Skeletal muscle cell (primary cell): ENCODE data around the gene ZNF804A.
"Not testable (repeated sequence)": the region's sequence is repeated elsewhere in the genome, so short reads cannot be mapped to it uniquely, and the experiment has no call there.

ENCODE experiments used
- DNase-seq: peaks from one replicate; pipeline ENCODE4 v3.0.0-alpha.2; 2010; ENCODE audit warnings: low read depth
- H3K4me3 ChIP-seq: 2 replicates; pipeline ENCODE4 v1.5.1; 2011; ENCODE audit warnings: low read depth, mild to moderate bottlenecking, control low read depth, low read length, moderate library complexity

ZNF804A gene

DNA sequence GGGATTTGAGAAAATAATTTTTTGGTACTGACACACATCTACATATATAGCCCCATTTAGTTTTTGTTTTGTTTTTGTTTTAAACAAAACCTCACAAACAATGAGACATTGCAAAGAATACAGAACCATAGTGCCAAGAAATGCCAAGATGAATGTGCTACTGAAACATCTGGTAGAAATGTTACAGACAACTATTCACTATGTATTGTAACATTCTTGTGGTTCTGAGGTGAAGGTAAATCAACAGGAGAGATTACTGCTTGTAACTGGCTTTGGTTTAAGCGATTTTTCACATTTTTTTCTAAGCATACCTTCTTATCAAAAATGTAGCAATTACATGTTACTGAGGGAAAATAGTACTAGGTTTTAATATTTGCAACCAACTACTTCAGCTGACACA is 281.3 kb downstream of the ZNF804A start:
- H3K4me3 ChIP-seq: no peak overlapping the region
- no peak for DNase-seq

DNA sequence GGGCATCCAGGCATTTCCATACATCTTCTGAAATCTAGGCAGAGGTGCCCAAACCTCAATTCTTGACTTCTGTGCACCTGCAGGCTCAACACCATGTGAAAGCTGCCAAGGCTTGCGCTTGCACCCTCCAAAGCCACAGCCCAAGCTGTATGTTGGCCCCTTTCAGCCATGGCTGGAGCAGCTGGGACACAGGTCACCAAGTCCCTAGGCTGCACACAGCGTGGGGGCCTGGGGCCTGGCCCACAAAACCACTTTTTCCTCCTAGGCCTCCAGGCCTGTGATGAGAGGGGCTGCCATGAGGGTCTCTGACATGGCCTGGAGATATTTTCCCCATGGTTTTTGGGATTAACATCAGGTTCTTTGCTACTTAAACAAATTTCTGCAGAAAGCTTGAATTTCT is 288.3 kb downstream of the ZNF804A start:
- DNase-seq, H3K4me3 ChIP-seq: not testable (repeated sequence)

DNA sequence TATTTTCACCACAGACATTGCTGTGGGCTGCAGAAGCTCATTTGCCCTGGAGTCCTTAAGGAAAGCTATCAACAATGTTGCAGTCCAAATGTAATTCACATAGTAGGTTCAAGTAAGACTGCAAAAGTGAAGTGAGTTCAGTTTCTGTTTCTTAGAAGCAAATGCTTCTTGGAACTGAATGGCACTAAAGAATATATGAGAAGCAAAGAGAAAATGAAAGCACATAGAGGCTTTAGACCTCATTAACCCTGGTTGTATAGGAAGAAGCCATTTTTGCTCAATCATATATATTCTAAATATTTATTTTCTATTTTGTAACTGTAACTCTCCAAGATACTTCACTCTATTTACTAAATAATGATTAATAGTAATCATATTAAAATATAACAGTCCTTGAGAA is 292.0 kb downstream of the ZNF804A start:
- no peak overlapping the region for H3K4me3 ChIP-seq
- DNase-seq: no peak

DNA sequence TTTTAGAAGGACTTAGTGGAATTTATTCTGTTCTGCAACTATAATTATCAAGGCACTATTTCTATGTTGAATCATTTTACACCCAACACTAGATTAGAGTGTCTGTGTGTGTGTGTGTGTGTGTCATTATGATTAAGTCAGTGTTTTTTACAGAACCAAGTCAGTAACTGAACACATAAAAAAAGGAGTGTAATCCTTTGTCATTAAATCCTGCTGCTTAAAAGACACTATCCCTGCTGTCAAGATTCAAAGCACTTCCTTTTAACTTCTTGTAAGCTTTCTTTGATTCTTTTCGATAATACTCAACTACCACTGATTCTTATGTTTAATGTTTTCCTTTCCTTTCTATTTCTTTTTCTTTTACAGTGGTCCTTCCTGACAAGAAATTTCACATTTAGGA is 306.7 kb downstream of the ZNF804A start:
- no peak for DNase-seq
- H3K4me3 ChIP-seq: no peak overlapping the region

DNA sequence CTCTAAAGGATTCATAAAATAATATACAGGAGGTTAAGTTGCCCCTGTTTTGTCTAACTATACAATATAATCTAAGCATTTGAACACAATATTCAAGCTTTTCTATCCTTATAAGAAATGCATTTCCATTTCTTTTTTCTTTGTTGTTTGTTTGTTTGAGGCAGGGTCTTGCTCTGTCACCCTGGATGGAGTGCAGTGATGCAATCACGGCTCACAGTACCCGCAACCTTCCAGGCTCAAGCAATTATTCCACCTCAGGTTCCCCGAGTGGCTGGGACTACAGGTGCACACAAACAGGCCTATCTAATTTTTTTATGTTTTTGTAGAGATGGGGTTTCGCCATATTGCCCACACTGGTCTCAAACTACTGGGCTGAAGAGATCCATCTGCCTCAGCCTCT is 307.8 kb downstream of the ZNF804A start:
- H3K4me3 ChIP-seq: no peak overlapping the region
- no peak for DNase-seq

DNA sequence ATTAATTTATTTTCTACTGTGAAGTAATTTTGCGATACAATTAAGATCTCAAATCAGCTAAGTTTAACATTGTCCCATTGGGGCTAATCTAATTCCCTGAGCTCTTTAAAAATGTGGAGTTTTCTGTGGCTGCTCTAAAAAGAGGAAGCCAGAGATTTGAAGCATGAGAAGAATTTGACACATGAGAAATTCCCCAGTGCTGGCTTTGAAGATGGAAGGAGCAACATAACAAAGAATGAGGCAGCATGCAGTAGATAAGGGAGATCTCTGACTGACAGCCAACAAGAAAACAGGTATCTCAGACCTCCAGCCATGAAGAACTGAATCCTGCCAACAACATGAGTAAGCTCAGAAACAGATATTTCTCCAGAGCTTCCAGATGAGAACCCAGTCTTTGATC is 308.4 kb downstream of the ZNF804A start:
- DNase-seq: no peak
- no peak overlapping the region for H3K4me3 ChIP-seq

DNA sequence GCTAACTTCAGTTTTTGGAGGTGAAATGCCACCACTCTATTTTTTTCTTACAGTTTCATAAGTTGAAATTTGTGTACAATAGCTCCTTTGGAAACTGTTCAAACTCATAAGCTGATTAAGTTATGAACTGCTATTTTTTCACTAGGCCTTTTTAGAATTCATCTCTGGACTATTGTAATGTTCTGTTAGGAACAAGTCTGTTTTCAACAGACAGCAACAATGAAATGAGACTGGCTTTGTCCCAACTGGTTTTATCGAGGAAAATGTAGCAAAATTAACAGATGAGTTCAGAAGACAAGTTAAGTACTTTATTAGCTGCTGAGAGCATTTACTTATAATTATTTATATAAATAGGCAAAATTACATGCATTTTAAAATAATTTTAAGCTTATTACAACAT is 310.6 kb downstream of the ZNF804A start:
- no peak for DNase-seq
- no peak overlapping the region for H3K4me3 ChIP-seq

DNA sequence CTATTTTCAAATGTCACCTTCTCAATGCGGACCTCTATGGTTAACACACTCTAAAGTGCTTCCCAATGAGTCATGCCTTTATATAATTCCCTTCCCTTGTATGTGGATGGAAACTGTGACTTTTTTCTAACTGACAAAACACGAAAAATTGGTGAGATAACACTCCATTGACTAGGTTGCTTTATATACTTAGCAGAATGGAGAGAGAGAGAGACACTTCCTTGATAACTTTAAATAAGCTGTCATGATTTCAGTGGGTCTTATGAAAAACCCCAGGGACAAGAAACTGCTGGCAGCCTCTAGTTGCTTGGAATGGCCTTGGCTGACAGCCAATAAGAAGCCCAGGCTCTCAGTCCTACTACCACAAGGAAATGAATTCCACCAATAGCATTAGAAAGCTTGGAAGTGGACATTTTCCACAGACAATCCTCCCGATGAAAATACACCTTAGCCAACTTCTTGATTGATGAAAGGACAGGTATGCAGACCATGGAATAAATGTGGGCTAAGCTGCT is 322.2 kb downstream of the ZNF804A start:
- H3K4me3 ChIP-seq: no peak overlapping the region
- no peak for DNase-seq

DNA sequence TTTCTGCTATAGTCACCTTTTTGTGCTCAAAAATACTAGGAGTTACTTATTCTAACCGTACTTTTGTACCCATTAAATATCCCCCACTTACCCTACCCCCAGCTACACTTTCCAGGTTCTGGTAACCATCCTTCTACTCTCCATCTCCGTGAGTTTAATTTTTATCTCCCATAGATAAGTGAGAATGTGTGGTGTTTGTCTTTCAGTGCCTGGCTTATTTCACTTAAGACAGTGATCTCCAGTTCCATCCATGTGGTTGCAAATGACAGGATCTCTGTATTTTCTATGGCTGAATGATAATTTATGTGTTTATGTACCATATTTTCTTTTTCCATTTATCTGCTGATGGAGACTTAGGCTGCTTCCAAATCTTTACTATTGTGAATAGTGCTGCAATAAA is 323.3 kb downstream of the ZNF804A start:
- H3K4me3 ChIP-seq: no peak overlapping the region
- DNase-seq: no peak

DNA sequence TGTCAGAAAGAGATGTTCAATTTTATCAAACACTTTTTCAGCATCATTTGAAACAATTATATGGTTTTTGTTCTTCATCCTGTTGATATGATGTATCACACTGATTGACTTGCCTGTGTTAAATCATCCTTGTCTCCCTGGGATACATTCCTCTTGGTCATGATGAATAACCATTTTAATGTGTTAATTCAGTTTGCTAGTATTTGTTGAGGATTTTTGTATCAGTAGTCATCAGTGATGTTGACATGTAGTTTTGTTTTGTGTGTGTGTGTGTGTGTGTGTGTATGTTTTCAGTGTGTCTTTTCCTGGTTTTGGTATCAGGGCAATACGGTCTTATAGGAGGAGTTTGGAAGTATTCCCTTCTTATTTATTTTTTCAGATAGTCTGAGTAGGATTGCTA is 325.4 kb downstream of the ZNF804A start:
- no peak overlapping the region for H3K4me3 ChIP-seq
- DNase-seq: no peak

DNA sequence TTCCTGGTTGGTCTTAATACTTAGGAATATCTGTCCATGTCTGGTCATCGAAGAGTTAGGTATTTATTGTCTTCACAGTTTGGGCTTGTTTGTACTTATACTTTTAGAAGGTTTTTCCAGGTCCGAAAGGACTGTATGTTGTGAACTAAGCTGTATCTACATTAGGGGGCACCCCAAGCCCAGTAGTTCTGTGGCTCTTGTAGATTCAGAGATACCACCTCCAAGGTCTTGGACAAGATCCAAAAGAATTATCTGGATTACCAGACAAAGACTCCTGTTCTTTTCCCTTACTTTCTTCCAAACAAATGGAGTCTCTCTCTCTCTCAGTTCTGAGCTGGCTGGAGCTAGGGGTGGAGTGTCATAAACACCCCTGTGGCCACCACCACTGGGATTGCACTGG is 328.7 kb downstream of the ZNF804A start:
- H3K4me3 ChIP-seq: no peak overlapping the region
- DNase-seq: no peak

DNA sequence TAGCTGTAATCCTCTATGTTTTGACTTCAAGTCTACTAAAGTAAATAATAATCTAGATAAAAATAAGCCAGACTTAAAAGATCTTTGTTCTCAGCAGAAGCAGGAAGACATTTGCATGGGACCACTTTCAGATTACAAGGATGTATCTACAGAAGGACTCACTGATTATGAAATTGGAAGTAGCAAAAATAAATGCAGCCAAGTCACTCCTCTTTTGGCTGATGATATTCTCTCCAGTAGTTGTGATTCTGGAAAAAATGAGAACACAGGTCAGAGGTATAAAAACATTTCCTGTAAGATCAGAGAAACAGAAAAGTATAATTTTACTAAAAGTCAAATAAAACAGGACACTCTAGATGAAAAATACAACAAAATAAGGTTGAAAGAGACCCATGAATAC is 338.4 kb downstream of the ZNF804A start:
- no peak for DNase-seq
- no peak overlapping the region for H3K4me3 ChIP-seq

DNA sequence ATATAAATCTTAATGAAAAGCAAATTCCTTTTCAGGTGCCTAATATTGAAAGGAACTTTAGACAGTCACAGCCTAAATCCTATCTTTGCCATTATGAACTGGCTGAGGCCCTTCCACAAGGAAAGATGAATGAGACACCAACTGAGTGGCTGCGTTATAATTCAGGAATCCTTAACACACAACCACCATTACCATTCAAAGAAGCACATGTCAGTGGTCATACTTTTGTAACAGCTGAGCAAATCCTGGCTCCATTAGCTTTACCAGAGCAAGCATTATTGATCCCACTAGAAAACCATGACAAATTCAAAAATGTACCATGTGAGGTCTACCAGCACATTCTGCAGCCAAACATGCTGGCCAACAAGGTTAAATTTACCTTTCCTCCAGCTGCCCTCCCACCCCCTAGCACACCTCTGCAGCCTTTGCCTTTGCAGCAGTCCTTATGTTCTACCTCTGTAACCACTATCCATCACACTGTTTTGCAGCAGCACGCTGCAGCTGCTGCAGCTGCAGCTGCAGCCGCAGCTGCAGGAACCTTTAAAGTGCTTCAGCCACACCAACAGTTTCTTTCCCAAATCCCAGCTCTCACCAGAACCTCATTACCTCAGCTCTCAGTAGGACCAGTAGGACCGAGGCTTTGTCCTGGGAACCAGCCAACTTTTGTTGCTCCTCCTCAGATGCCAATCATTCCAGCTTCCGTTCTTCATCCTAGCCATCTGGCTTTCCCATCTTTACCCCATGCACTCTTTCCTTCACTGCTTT is 340.1 kb downstream of the ZNF804A start:
- peak; percentile 15 for DNase-seq

DNA sequence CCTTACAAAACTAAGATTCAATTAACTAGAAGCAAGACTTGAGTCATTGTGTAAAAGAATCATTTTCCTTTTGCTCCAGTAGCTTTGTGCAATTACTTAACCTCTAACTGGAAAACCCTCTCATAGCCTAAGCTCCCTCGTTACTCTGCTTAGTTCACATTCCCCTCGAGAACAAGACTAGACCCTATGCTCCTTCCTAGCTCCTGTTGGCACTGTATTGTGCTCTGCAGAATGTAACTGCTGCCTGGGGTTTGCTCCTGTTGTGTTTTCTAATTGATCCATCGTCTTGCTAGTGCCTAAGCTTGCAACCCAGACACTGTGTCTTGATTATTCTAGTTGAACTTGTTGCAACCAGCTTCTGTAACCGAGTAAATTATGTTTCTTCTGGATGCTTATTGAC is 347.0 kb downstream of the ZNF804A start:
- H3K4me3 ChIP-seq: no peak overlapping the region

More for the DNA sequence above, 340.1 kb downstream of the ZNF804A start:
- H3K4me3 ChIP-seq: no peak overlapping the region

DNA sequence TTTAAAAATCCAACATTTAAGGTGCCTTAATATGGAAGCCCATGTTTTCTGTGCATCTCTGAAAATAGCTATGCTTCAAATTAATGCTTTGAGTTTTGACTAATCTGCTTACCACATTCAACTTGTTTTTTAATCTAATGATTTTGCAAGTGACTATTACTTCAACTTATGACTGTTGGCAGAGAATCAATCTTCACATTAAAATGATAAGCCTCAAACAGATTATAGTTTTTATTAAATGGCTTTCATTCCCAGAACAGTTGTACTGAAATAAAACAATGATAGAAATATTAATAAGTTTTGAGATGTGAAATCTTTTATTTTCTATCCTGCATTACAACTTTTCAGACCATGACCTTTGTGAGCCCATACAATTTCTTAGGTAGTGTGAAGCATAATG is 347.5 kb downstream of the ZNF804A start:
- H3K4me3 ChIP-seq: no peak overlapping the region

More for the DNA sequence above, 347.0 kb downstream of the ZNF804A start:
- no peak for DNase-seq

DNA sequence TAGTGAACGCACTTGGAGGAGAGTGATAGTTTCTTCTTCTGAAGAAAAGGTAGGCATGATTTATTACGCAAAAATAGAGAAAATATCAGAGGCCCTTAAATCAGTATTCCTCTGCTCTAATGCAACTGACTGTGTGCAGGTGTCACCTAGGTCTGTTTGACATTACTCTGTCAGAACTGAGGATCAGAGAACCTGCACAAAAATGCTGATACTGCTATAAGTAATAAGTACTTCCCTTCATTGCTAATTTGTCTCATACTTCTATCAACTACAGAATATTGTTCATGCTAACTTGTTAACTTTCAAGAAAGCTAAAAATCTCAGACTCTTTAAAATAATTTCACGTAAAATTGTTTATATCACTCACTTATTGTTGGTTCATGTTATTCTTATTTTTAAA is 358.5 kb downstream of the ZNF804A start:
- H3K4me3 ChIP-seq: no peak overlapping the region
- DNase-seq: no peak

More for the DNA sequence above, 347.5 kb downstream of the ZNF804A start:
- DNase-seq: no peak

DNA sequence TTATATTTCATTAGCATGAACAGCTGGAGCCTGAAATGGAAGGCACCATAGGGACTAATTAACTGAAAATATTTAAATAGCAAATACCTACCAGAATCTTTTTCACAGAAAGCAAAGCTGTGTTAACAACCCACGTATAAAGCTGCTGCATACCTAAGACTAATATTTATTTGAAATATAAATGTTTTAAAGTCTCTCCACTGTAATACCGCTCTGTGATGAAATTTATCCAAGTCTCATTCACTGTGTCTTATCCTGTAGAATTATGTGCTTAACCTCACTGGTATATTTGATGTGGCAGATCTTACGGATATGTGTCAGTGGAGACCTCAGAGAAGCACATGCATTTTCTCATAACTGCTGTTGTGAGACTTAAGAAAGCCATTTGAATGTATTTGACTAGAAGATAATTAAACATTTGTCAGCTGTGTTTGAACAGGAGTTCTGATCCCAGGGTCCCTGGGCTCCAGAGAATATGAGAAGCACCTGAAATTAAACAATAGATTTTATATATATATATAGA is 373.3 kb downstream of the ZNF804A start:
- no peak overlapping the region for H3K4me3 ChIP-seq
- no peak for DNase-seq
